ENCODE measurements around the gene ENDOD1.

Gene ENDOD1

GRCh38 chr11:95154514-95154913, 64.9 kb downstream of the ENDOD1 start:
- no peak overlapping the region for H3K23ac ChIP-seq (ENCODE audit: low read length)
- no peak overlapping the region for H3K4me3 ChIP-seq (ENCODE audit: low read length)
- H3K27ac ChIP-seq (ENCODE audit: low read depth, low read length) = no peak overlapping the region
- no peaks in the 10 kb centered on the region for H3K79me1 ChIP-seq (ENCODE audit: low read length)
- no peak overlapping the region for H4K5ac ChIP-seq (ENCODE audit: low read length)
- no peak overlapping the region for H2BK120ac ChIP-seq (ENCODE audit: low read depth, low read length)
- H2BK5ac ChIP-seq (ENCODE audit: low read length) = no peak overlapping the region
- H3K4me2 ChIP-seq (ENCODE audit: low read length) = no peak overlapping the region
- H4K8ac ChIP-seq (ENCODE audit: low read depth, low read length) = no peak overlapping the region
- no peaks in the 10 kb centered on the region for H3K27me3 ChIP-seq (ENCODE audit: insufficient read depth, low read length, poor library complexity)
- no peak overlapping the region for H3K18ac ChIP-seq (ENCODE audit: low read length)
- H3K36me3 ChIP-seq (ENCODE audit: control insufficient read depth, insufficient read depth, low read length) = no peaks in the 10 kb centered on the region
- peaks cover 4% of the 10 kb centered on the region for H3K4me1 ChIP-seq (ENCODE audit: control insufficient read depth, low read depth, low read length)
- no peak overlapping the region for H2BK15ac ChIP-seq (replicated peaks; ENCODE audit: low read depth)
- DNase-seq = peak; percentile 87
- H2AK5ac ChIP-seq (ENCODE audit: low read length) = no peak overlapping the region
- no peaks in the 10 kb centered on the region for H3K79me2 ChIP-seq (ENCODE audit: control insufficient read depth, insufficient read depth, low read length)
- H3K4ac ChIP-seq (ENCODE audit: low read depth, low read length) = no peak overlapping the region
- no peak overlapping the region for H3K9ac ChIP-seq (ENCODE audit: low read length)
- no peak overlapping the region for H3K56ac ChIP-seq (ENCODE audit: low read length)

- no peak overlapping the region for H3K27ac ChIP-seq (ENCODE audit: low read depth, low read length)
- no peak overlapping the region for H3K18ac ChIP-seq (ENCODE audit: low read length)
- no peaks in the 10 kb centered on the region for H3K79me1 ChIP-seq (ENCODE audit: low read length)
- H3K4me3 ChIP-seq (ENCODE audit: low read length) = no peak overlapping the region
- no peak overlapping the region for H4K5ac ChIP-seq (ENCODE audit: low read length)
- no peaks in the 10 kb centered on the region for H3K4me1 ChIP-seq (ENCODE audit: control insufficient read depth, low read depth, low read length)
- H2BK15ac ChIP-seq (replicated peaks; ENCODE audit: low read depth) = no peak overlapping the region
- H3K4ac ChIP-seq (ENCODE audit: low read depth, low read length) = no peak overlapping the region
- H3K23ac ChIP-seq (ENCODE audit: low read length) = no peak overlapping the region
- H2BK120ac ChIP-seq (ENCODE audit: low read depth, low read length) = no peak overlapping the region
- no peak for DNase-seq
- H3K9ac ChIP-seq (ENCODE audit: low read length) = no peak overlapping the region
- no peaks in the 10 kb centered on the region for H3K36me3 ChIP-seq (ENCODE audit: control insufficient read depth, insufficient read depth, low read length)
- H2AK5ac ChIP-seq (ENCODE audit: low read length) = no peak overlapping the region
- 100% methylated on average over 1 of the region's 4 CpGs for WGBS (ENCODE audit: extremely low coverage, insufficient coverage, low lambda C conversion rate)
- no peaks in the 10 kb centered on the region for H3K79me2 ChIP-seq (ENCODE audit: control insufficient read depth, insufficient read depth, low read length)
- H2BK5ac ChIP-seq (ENCODE audit: low read length) = no peak overlapping the region
- H3K27me3 ChIP-seq (ENCODE audit: insufficient read depth, low read length, poor library complexity) = no peaks in the 10 kb centered on the region
- no peak overlapping the region for H3K4me2 ChIP-seq (ENCODE audit: low read length)
- H4K8ac ChIP-seq (ENCODE audit: low read depth, low read length) = no peak overlapping the region
- no peak overlapping the region for H3K56ac ChIP-seq (ENCODE audit: low read length)
Measured at GRCh38 chr11:95155385-95155784, 65.7 kb downstream of the ENDOD1 start.

- Histone ChIP-seq H3K4me3 (ENCODE audit: low read length) (no peak overlapping the region), H3K56ac (ENCODE audit: low read length) (no peak overlapping the region), H2BK5ac (ENCODE audit: low read length) (no peak overlapping the region), H3K4ac (ENCODE audit: low read depth, low read length) (no peak overlapping the region), H3K27me3 (ENCODE audit: insufficient read depth, low read length, poor library complexity) (no peaks in the 10 kb centered on the region), H3K79me1 (ENCODE audit: low read length) (no peaks in the 10 kb centered on the region), H3K36me3 (ENCODE audit: control insufficient read depth, insufficient read depth, low read length) (no peaks in the 10 kb centered on the region), H3K4me1 (ENCODE audit: control insufficient read depth, low read depth, low read length) (no peaks in the 10 kb centered on the region), H3K18ac (ENCODE audit: low read length) (no peak overlapping the region), H3K9ac (ENCODE audit: low read length) (no peak overlapping the region), H4K8ac (ENCODE audit: low read depth, low read length) (no peak overlapping the region), H2BK120ac (ENCODE audit: low read depth, low read length) (no peak overlapping the region), H2BK15ac (replicated peaks; ENCODE audit: low read depth) (no peak overlapping the region), H3K23ac (ENCODE audit: low read length) (no peak overlapping the region), H4K5ac (ENCODE audit: low read length) (no peak overlapping the region), H3K4me2 (ENCODE audit: low read length) (no peak overlapping the region), H3K79me2 (ENCODE audit: control insufficient read depth, insufficient read depth, low read length) (no peaks in the 10 kb centered on the region), H2AK5ac (ENCODE audit: low read length) (no peak overlapping the region), H3K27ac (ENCODE audit: low read depth, low read length) (no peak overlapping the region)
- DNase-seq = peak; percentile 68
- WGBS (ENCODE audit: extremely low coverage, insufficient coverage, low lambda C conversion rate) = no CpG with 5 or more reads among the region's 5 CpGs
Measured at GRCh38 chr11:95156133-95156721, 66.6 kb downstream of the ENDOD1 start.

- no peak for DNase-seq
- WGBS (ENCODE audit: extremely low coverage, insufficient coverage, low lambda C conversion rate) = no CpG with 5 or more reads among the region's 7 CpGs
- Histone ChIP-seq H2BK120ac (ENCODE audit: low read depth, low read length) (no peak overlapping the region), H2BK5ac (ENCODE audit: low read length) (no peak overlapping the region), H4K5ac (ENCODE audit: low read length) (no peak overlapping the region), H3K4me1 (ENCODE audit: control insufficient read depth, low read depth, low read length) (no peaks in the 10 kb centered on the region), H3K56ac (ENCODE audit: low read length) (no peak overlapping the region), H4K8ac (ENCODE audit: low read depth, low read length) (no peak overlapping the region), H3K4ac (ENCODE audit: low read depth, low read length) (no peak overlapping the region), H2BK15ac (replicated peaks; ENCODE audit: low read depth) (no peak overlapping the region), H3K4me2 (ENCODE audit: low read length) (no peak overlapping the region), H3K79me2 (ENCODE audit: control insufficient read depth, insufficient read depth, low read length) (no peaks in the 10 kb centered on the region), H3K27ac (ENCODE audit: low read depth, low read length) (no peak overlapping the region), H3K23ac (ENCODE audit: low read length) (no peak overlapping the region), H2AK5ac (ENCODE audit: low read length) (no peak overlapping the region), H3K18ac (ENCODE audit: low read length) (no peak overlapping the region), H3K79me1 (ENCODE audit: low read length) (no peaks in the 10 kb centered on the region), H3K9ac (ENCODE audit: low read length) (no peak overlapping the region), H3K4me3 (ENCODE audit: low read length) (no peak overlapping the region), H3K27me3 (ENCODE audit: insufficient read depth, low read length, poor library complexity) (no peaks in the 10 kb centered on the region), H3K36me3 (ENCODE audit: control insufficient read depth, insufficient read depth, low read length) (no peaks in the 10 kb centered on the region)
Measured at GRCh38 chr11:95156916-95157541, 67.4 kb downstream of the ENDOD1 start.

GRCh38 chr11:95157824-95158223, 68.2 kb downstream of the ENDOD1 start:
- Histone ChIP-seq H4K5ac (ENCODE audit: low read length) (no peak overlapping the region), H3K4me1 (ENCODE audit: control insufficient read depth, low read depth, low read length) (no peaks in the 10 kb centered on the region), H2BK5ac (ENCODE audit: low read length) (no peak overlapping the region), H2AK5ac (ENCODE audit: low read length) (no peak overlapping the region), H3K4me3 (ENCODE audit: low read length) (no peak overlapping the region), H2BK120ac (ENCODE audit: low read depth, low read length) (no peak overlapping the region), H3K18ac (ENCODE audit: low read length) (no peak overlapping the region), H3K4ac (ENCODE audit: low read depth, low read length) (no peak overlapping the region), H3K23ac (ENCODE audit: low read length) (no peak overlapping the region), H3K9ac (ENCODE audit: low read length) (no peak overlapping the region), H3K79me1 (ENCODE audit: low read length) (no peaks in the 10 kb centered on the region), H3K27ac (ENCODE audit: low read depth, low read length) (no peak overlapping the region), H3K4me2 (ENCODE audit: low read length) (no peak overlapping the region), H2BK15ac (replicated peaks; ENCODE audit: low read depth) (no peak overlapping the region), H3K79me2 (ENCODE audit: control insufficient read depth, insufficient read depth, low read length) (no peaks in the 10 kb centered on the region), H4K8ac (ENCODE audit: low read depth, low read length) (no peak overlapping the region), H3K36me3 (ENCODE audit: control insufficient read depth, insufficient read depth, low read length) (no peaks in the 10 kb centered on the region), H3K27me3 (ENCODE audit: insufficient read depth, low read length, poor library complexity) (no peaks in the 10 kb centered on the region), H3K56ac (ENCODE audit: low read length) (no peak overlapping the region)
- no peak for DNase-seq
- WGBS (ENCODE audit: extremely low coverage, insufficient coverage, low lambda C conversion rate) = no CpG with 5 or more reads among the region's 1 CpG

GRCh38 chr11:95161248-95161647, 71.6 kb downstream of the ENDOD1 start:
- no peaks in the 10 kb centered on the region for H3K4me1 ChIP-seq (ENCODE audit: control insufficient read depth, low read depth, low read length)
- H3K23ac ChIP-seq (ENCODE audit: low read length) = no peak overlapping the region
- H3K4me2 ChIP-seq (ENCODE audit: low read length) = no peak overlapping the region
- H3K79me2 ChIP-seq (ENCODE audit: control insufficient read depth, insufficient read depth, low read length) = no peaks in the 10 kb centered on the region
- no peak overlapping the region for H3K27ac ChIP-seq (ENCODE audit: low read depth, low read length)
- no CpG with 5 or more reads among the region's 1 CpG for WGBS (ENCODE audit: extremely low coverage, insufficient coverage, low lambda C conversion rate)
- no peak overlapping the region for H3K56ac ChIP-seq (ENCODE audit: low read length)
- H3K36me3 ChIP-seq (ENCODE audit: control insufficient read depth, insufficient read depth, low read length) = no peaks in the 10 kb centered on the region
- H2BK5ac ChIP-seq (ENCODE audit: low read length) = no peak overlapping the region
- H2AK5ac ChIP-seq (ENCODE audit: low read length) = no peak overlapping the region
- H2BK15ac ChIP-seq (replicated peaks; ENCODE audit: low read depth) = no peak overlapping the region
- H3K4ac ChIP-seq (ENCODE audit: low read depth, low read length) = no peak overlapping the region
- no peak overlapping the region for H2BK120ac ChIP-seq (ENCODE audit: low read depth, low read length)
- H3K4me3 ChIP-seq (ENCODE audit: low read length) = no peak overlapping the region
- no peak overlapping the region for H3K9ac ChIP-seq (ENCODE audit: low read length)
- no peak overlapping the region for H3K18ac ChIP-seq (ENCODE audit: low read length)
- H4K8ac ChIP-seq (ENCODE audit: low read depth, low read length) = no peak overlapping the region
- no peaks in the 10 kb centered on the region for H3K27me3 ChIP-seq (ENCODE audit: insufficient read depth, low read length, poor library complexity)
- no peak overlapping the region for H4K5ac ChIP-seq (ENCODE audit: low read length)
- no peak for DNase-seq
- no peaks in the 10 kb centered on the region for H3K79me1 ChIP-seq (ENCODE audit: low read length)

All from mesendoderm (in vitro differentiated cells).